ELF-1 (cell line): ENCODE measurements around the gene XPOT.
A peak's percentile ranks its signal among the peaks of the same experiment; 100 is the strongest.
"Not testable (repeated sequence)": the region's sequence is repeated elsewhere in the genome, so short reads cannot be mapped to it uniquely, and the experiment has no call there.

Experiments
- DNase-seq: peaks from one replicate; pipeline ENCODE4 v3.0.0-alpha.2; 2016; ENCODE audit warnings: low read depth, low spot score

Gene XPOT, protein sequence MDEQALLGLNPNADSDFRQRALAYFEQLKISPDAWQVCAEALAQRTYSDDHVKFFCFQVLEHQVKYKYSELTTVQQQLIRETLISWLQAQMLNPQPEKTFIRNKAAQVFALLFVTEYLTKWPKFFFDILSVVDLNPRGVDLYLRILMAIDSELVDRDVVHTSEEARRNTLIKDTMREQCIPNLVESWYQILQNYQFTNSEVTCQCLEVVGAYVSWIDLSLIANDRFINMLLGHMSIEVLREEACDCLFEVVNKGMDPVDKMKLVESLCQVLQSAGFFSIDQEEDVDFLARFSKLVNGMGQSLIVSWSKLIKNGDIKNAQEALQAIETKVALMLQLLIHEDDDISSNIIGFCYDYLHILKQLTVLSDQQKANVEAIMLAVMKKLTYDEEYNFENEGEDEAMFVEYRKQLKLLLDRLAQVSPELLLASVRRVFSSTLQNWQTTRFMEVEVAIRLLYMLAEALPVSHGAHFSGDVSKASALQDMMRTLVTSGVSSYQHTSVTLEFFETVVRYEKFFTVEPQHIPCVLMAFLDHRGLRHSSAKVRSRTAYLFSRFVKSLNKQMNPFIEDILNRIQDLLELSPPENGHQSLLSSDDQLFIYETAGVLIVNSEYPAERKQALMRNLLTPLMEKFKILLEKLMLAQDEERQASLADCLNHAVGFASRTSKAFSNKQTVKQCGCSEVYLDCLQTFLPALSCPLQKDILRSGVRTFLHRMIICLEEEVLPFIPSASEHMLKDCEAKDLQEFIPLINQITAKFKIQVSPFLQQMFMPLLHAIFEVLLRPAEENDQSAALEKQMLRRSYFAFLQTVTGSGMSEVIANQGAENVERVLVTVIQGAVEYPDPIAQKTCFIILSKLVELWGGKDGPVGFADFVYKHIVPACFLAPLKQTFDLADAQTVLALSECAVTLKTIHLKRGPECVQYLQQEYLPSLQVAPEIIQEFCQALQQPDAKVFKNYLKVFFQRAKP

DNA sequence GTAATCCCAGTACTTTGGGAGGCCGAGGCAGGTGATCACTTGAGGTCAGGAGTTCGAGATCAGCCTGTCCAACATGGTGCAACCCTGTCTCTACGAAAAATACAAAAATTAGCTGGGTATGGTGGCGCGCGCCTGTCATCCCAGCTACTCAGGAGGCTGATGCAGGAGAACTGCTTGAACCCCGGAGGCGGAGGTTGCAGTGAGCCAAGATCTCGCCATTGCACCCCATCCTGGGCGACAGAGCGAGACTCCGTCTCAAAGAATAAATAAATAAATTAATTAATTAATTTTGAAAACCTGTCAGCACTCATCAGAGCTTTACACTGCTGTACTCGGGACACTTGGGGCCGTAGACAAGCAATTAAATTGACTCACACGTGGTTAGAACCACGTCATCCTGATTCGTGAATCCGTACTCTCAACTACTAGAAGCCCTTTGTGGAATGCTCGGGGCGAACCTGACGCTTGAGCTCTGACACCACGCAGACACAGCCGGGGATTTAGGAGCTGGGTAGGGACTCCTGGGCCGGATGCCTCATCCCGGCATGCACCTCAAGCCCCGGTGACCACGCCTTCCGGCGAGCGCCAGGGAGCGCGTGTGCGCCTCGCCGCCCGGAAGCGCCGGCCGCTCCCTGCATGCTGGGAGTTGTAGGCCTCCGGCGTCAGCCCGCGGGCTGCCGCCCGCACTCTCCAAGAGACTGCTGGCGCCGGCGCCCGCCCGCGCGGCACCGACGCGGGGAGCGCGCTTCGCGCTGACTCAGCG, at the start of gene XPOT:
Gene XPOT, plus strand, starts transcription at position 686 of the 763 bp plus-strand sequence. CDS start 5,644 bp downstream, outside the sequence.
- DNase-seq = peak; percentile 99

DNA sequence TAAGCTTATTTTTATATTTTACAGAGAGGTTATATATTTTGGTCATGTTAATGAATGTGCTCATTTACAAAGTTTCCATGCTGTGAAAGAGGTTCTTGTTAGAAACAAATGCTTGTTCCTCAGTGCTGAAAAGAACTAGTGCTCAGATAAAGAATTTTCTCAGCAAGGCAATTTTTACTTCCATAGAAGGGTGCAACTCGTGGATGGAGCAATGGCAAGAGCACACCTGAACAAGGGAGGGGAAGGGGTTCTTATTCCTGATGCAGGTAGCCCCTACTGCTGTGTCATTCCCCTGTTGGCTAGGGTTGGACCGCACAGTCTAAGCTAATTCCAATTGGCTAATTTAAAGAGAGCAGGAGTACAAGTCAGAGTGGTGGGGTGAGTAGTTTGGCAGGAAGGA, 48.0 kb upstream of the XPOT start:
- not testable (repeated sequence) for DNase-seq

DNA sequence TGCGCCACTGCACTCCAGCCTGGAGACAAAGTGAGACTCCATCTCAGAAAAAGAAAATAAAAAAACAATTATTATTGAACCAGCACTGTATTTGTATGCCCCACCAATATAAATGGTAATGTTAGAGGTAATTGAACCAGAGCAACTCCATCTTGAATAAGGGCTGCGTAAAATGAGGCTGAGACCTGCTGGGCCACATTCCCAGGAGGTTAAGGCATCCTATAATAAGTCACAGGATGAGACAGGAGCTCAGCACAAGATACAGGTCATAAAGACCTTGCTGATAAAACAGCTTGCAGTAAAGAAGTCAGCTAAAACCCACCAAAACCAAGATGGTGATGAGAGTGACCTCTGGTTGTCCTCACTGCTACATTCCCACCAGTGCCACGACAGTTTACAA, 43.0 kb upstream of the XPOT start:
- peak; percentile 7 for DNase-seq

DNA sequence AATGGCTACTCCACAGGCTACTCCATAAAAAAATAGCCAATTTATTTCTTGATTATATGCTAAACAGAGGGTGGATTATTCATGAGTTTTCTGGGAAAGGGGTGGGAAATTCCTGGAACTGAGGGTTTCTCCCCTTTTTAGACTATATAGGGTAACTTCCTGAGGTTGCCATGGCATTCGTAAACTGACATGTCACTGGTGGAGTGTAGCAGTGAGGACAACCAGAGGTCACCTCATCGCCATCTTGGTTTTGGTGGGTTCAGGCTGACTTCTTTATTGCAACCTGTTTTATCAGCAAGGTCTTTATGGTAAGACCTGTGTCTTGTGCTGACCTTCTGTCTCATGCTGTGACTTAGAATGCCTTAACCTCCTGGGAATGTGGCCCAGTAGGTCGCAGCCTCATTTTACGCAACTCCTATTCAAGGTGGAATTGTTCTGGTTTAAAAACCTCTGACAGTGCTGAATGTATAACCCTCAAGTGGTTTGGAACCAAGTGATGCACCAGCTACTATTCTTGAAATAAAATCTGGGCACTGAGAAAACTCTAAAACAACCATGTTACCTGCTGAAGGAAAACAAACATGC, 41.4 kb upstream of the XPOT start:
- peak; percentile 6 for DNase-seq

DNA sequence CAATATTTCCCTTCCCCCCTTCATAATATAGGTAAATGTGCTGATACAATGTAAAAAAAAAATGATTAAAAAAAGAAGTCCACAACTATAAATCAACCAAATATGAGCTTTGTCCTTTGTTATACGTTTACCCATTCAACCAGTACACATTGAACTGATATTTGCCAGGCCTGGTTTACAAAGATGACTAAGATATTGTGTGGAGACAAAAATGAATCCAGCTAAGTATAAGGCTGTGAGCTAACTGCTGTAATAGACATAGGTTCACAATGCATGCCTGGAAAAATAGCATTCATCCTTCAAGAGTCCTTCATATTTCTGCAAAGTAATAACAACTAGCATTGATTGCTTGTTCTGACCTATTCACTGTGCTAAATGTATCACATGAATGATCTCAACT, 20.5 kb upstream of the XPOT start:
- no peak for DNase-seq

DNA sequence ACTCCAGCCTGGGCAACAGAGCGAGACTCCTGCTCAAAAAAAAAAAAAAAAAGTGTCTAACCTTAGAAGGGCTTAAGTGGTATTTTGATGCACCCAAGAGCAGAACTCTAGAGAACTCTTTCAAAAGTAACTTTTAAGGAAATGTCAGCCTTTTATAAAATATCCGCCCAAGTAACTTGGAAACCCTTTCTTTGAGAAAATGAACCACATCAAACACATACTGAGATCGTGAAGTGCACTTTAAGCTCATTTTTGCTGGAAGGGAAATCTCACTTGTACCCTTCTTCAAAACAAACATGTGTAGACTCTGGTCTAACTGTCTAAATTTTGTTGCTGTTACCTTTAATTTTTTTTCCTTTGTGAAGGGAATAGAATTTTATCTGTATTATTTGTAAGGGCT, 19.2 kb upstream of the XPOT start:
- DNase-seq = no peak

DNA sequence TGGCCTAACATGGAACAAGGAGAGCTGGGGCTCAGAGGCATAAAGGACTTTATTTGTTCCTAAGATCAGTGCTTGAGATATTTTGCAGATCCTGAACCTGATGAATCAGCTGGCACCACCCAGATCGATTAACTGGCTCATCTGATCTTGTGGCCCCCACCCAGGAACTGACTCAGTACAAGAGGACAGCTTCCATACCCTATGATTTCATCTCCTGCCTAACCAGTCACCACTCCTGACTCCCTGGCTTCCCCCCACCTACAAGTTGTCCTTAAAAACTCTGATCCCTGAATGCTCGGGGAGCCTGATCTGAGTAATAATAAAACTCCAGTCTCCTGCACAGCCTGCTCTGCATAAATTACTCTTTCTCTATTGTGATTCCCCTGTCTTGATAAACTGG, 18.7 kb upstream of the XPOT start:
- DNase-seq = no peak

DNA sequence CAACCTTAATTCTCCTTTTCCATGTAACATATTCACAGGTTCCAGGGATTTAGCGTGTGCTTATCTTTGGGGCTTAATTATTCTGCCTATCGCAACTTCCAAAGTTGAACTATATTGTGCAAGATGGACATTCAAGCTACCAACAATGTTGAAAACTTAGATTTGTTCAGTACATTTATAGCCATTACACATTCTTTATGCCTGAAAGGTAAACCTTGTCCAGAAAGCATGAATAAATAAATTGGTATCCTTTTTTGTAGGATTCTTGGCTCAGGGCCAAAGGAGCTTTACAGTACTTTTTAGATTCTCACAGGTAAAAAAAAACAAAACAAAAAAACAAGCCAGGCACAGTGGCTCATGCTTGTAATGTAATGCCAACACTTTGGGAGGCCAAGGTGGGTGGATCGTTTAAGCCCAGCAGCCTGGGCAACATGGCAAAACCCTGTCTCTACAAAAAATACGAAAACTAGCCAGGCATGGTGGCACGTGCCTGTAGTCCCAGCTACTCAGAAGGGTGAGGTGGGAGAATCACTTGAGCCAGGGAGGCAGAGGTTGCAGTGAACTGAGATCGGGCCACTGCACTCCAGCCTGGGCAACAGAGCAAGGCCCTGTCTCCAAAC, 16.9 kb upstream of the XPOT start:
- DNase-seq = no peak

DNA sequence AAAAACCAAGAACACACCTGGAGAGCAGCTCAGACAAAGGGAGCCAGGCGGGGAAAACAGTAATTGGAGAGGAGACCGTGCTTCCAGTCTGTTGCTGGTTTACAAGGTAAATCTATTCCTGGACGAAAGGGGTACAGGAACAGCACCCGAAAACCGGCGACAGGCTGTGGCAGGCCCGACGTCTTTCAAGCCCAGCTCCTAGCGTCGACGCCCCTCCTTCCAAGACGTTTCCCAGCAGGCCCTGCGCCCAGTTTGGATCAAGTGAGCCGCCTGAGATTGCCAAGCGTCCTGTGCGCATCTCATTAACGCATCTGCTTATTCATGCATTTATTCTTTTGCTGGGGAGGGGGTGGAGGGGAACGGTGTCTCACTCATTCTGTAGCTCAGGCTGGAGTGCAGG, 15.0 kb upstream of the XPOT start:
- no peak for DNase-seq

DNA sequence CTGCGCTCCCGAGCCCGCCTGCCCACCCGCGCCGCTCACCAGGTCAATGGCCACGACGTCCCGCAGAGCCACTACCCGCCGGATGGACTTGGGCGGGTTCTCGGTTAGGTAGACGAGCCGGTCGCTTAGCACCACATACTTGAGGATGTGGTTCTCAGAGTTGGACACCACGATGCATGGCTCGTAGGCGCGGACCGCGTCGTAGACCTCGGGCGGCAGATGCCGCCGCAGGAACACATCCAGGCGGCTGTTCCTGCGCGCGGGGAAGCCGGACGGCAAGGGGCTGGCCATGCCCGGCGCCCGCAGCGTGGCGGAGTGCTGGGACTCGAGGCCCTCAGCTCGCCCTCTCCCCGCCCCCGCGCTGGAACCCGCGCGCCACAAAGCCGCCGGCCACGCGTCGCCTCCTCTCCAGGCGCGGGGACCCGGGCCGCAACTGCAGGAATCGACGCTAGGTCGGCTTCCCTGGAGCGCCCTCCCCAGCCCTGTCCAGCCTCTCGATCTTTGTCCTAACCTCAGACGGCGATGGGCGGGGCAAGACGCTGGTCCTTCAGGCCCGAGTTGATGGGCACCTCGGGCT, 13.8 kb upstream of the XPOT start, which contains the start of gene C12orf56:
Gene C12orf56, minus strand, starts transcription at position 484 of the 577 bp plus-strand sequence. Its CDS starts 193 bp downstream, at position 291.
- peak; percentile 79 for DNase-seq

DNA sequence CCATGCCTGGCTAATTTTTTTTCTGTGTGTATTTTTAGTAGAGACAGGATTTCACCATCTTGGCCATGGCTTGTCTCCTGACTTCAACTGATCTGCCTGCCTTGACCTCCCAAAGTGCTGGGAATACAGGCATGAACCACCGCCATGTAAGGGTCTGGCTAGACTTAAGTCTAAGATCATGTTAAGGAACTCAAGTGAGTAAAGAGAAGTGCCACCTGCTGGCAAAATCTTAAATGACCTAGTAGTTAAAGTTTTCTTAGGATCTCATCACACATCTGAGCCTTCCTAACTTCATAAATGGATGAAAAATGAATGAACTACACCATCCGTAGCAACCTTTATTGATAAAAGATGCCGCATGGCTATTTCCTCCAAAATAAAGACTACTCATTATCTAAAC, 12.0 kb upstream of the XPOT start:
- DNase-seq = no peak

DNA sequence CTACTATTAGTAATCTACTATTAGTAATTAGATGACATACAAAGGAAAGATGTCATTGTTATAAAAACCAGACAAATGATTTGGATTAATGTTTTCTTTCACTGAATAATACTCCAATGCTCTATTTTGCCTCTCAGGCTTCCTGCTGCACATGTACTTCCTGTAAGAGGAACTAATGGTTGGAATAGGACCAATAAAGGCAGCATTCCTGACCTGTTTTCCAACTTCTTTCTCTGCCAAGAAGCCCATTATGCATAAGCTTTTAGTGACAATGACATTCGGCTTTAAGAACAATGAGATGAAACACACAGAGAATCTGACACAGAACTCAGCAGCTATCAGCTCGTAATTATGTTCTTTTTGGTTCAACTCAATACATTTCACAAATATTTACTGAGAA, 8.5 kb upstream of the XPOT start:
- no peak for DNase-seq

DNA sequence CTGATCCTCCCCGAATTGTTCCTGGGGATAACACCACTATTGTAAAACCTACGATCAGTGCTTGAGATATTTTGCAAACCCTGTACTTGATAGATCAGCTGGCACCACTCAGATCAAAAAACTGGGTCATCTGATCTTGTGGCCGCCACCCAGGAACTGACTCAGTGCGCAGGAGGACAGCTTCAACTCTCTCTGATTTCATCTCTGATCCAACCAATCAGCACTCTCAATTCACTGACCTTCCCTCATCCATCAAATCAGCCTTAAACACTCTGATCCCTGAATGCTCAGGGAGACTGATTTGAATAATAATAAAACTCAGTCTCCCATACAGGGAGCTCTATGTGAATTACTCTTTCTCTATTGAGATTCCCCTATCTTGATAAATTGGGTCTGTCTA, 4.2 kb upstream of the XPOT start:
- DNase-seq = peak; percentile 35

DNA sequence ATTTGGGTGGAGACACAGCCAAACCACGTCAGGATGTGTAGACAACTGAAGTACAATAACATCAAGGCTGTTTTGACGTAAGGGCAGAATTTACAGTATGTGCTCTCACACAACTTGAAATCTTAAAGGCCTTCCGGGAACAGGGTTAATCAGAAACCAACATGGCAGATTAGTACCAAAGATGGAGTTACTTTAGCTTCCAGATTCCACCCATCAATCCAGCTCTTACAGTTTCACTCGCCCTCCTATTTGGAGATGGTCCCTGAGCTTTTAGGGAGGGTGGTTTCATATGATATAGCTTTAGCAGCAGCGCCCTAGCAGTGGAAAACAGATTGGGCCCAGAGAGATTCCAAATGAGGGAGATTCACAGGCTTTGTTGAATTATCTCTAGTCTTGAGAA, 2.0 kb upstream of the XPOT start:
- no peak for DNase-seq

DNA sequence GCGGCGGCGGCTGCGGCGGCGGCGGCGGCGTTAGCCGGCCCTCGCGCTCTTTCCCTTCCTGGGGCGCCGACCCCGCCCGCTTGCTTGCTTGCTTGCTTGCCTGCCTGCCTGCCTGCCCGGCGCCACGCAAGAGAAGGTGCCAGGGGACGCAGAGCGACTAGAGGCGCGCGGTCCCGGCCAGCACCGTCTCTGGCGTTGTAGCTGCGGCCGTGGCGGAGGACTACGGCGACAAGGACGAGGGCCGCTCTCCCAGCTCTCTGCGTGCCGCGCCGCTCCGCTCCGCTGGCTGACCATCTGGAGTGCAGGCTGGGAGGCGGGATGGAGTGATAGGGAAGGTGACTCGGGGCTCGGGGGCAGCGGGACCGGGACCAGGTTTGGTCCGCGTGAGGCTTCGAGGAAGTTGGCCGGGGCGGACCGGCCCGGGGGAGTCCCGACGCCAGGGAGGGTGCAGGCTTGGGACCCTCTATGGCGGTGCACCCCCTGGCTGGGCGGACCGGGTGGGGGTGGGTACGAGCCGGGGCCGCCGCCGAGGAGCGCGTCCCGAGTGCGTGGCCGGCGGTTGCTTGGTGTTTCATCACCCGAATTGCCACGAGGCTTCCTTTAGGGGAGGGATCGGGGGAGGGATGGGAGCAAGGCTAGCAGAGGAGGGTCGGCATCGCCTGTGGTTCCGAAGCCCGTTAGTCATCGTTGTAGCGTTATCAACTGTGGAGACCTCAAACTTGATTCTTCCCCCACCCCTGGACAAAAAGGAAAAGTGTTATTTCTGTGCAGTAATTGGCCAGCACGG, 471 bp downstream of the XPOT start:
- peak; percentile 76 for DNase-seq

DNA sequence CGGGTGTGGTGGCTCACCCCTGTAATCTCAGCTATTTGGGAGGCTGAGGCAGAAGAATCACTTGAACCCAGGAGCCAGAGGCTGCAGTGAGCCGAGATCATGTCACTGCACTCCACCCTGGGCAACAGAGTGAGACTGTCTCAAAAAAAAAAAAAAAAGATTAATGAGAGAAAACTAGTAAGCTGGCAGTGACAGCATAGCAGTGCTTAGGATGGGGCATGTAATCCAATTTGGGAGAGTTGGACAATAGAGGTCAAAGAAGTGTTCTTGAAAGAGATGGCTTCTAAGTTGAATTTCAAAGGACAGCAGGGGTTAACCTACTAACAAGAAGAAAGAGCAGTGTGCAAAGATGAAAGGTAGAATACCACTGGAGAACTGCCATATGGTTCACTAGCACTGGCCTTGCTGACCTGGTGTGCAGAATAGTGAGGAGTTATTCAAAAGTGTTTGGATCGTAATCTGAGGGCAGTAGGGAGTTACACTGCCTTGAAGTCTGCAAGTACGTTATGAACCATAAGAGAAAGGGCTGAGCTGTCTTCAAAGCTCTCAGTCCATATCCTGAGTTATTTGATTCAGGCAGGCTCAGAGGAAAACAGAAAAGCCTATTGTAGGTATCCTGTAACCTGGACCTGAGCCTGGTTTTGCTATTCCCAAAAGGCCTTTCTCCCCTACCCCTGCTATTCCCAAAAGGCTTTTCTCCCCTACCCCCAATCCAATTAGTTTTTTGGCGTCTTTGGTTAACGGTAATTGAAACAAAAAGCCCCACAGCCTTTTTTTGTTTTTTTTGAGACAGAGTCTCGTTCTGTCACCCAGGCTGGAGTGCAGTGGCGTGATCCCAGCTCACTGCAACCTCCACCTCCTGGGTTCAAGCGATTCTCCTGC, 3.4 kb downstream of the XPOT start:
- DNase-seq = no peak

DNA sequence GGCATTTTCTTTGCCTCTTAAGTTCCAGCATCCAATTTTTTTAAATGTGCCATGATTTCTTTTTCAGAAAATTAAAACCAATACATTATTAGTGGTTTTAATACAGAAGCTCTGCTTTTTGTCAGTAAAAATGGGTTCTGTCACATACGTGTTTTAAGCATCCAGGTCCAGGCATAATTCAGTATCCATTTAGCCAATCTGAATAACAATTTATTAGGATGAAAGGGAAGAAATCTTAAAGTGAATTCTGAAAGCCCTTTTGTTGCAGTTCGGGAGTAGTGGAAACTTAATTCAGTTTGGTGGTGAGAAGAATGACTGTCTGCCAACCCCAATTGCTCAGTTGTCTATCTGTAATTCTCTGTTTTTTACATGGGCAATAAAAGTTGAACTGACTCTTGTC, 7.2 kb downstream of the XPOT start:
- no peak for DNase-seq

DNA sequence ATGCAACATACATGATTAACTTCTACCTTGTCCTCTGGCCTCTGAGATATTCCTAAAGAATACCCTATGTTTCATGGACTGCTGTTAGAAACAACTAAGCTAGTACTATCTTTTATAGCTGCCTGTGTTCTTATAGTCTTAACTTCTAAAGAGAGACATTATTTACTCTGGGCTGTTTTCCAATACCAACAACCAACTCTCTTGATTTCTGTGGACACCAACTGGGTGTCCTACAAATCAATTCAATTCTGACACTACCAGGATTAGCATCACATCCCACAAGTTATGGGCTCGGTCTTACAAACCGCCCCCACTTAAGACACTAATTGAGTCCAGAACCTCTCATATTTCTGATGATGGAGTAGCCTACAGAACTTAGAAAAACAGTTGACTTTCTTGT, 8.3 kb downstream of the XPOT start:
- no peak for DNase-seq

DNA sequence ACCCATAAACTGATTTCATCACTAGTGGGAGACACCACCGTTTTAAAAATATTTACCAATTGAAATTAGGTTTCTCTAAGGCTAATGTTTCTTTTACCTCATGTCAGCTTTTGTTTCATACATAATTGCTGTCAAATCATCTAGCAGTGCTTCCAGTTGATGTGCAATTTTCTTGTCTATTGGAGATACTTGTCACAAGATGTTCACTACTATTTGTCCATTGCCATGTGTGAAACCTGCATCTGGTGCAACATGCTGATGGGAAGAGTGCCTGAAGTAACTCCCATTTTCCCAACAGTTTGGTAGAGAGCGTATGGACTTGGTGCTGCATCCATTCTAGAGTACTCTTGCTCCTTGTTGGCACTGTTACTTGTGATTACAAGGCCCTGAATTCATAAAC, 9.7 kb downstream of the XPOT start:
- no peak for DNase-seq
